Fibroblast of peridontal ligament (primary cell): Measurements from ENCODE around the gene CDC42BPB.

Experiments used
- DNase-seq: peaks from one replicate; pipeline ENCODE4 v3.0.0-alpha.2; 2010; ENCODE audit errors: extremely low read depth

Gene CDC42BPB

GRCh38 chr14:103094406-103095209, 37.3 kb upstream of the CDC42BPB start, which contains the start of gene EXOC3L4:
Gene EXOC3L4, plus strand, starts transcription at chr14:103094725. Its CDS starts 5,495 bp downstream, at chr14:103100220.
- no peak for DNase-seq

- DNase-seq: no peak
Measured at GRCh38 chr14:103093856-103094405, 36.6 kb upstream of the CDC42BPB start.

GRCh38 chr14:103091883-103092222, 34.5 kb upstream of the CDC42BPB start:
- DNase-seq: no peak

- DNase-seq: peak; percentile 36
Measured at GRCh38 chr14:103091041-103091882, 33.9 kb upstream of the CDC42BPB start.

GRCh38 chr14:103090481-103091020, 33.2 kb upstream of the CDC42BPB start:
- DNase-seq: no peak

GRCh38 chr14:103089386-103090335, 32.3 kb upstream of the CDC42BPB start:
- no peak for DNase-seq

- no peak for DNase-seq
Measured at GRCh38 chr14:103088921-103089320, 31.6 kb upstream of the CDC42BPB start.

- DNase-seq: no peak
Measured at GRCh38 chr14:103087343-103087835, 30.0 kb upstream of the CDC42BPB start.

GRCh38 chr14:103086771-103087342, 29.5 kb upstream of the CDC42BPB start:
- DNase-seq: no peak

- no peak for DNase-seq
Measured at GRCh38 chr14:103085106-103086091, 28.1 kb upstream of the CDC42BPB start.

- no peak for DNase-seq
Measured at GRCh38 chr14:103084021-103084919, 26.9 kb upstream of the CDC42BPB start, which contains the start of gene LBHD2. Gene LBHD2, plus strand, starts transcription at chr14:103084210. Its CDS starts 1,803 bp downstream, at chr14:103086013.

GRCh38 chr14:103081951-103082350, 24.6 kb upstream of the CDC42BPB start:
- DNase-seq: no peak

GRCh38 chr14:103078860-103079587, 21.7 kb upstream of the CDC42BPB start:
- DNase-seq: no peak

GRCh38 chr14:103078420-103078749, 21.0 kb upstream of the CDC42BPB start:
- DNase-seq: peak; percentile 73

GRCh38 chr14:103074729-103075367, 17.5 kb upstream of the CDC42BPB start:
- no peak for DNase-seq

GRCh38 chr14:103073876-103074728, 16.8 kb upstream of the CDC42BPB start:
- no peak for DNase-seq
